Gastrocnemius medialis (tissue), 4 donors: ENCODE measurements around the gene ZNF816. TPM values are rescaled to one million over a fixed set of nuclear protein-coding genes. Genes with fewer than 3 reads are reported as not detected.
A peak's percentile ranks its signal among the peaks of the same experiment; 100 is the strongest.

Experiments
- ATAC-seq, 2 donors: fragments of 150-250 bp; one replicate each; pipeline ENCODE4 v1.9.1; 2016
- DNase-seq, 2 donors: peaks; one replicate each; pipeline ENCODE4 v3.0.0-alpha.2; 2019
- H3K27ac ChIP-seq, 4 donors: fragments of 200-600 bp; sonication (generic); 1 replicate in 1 of 4; 2 replicates in 3 of 4; pipeline ENCODE4 v1.5.1; 2016 to 2018; ENCODE audit warnings: mild to moderate bottlenecking in 2 of 4, moderate library complexity in 1 of 4
- H3K27me3 ChIP-seq, 3 donors: fragments of 200-600 bp; sonication (generic) in 2 of 3; 1 replicate in 1 of 3; 2 replicates in 2 of 3; pipeline versions ENCODE4 v1.5.1 to v1.6.0; 2016 to 2019; ENCODE audit warnings: mild to moderate bottlenecking in 1 of 3, moderate library complexity in 1 of 3
- H3K36me3 ChIP-seq, 2 donors: fragments of 200-600 bp; sonication (generic) in 1 of 2; one replicate each; pipeline ENCODE4 v1.5.1; 2017 to 2018
- H3K4me1 ChIP-seq, 2 donors: fragments of 200-600 bp; sonication (generic) in 1 of 2; one replicate each; pipeline ENCODE4 v1.5.1; 2016 to 2017; ENCODE audit warnings: mild to moderate bottlenecking in 2 of 2
- H3K4me3 ChIP-seq, 4 donors: fragments of 200-600 bp; sonication (generic) in 3 of 4; 1 replicate in 1 of 4; 2 replicates in 3 of 4; pipeline ENCODE4 v1.5.1; 2016 to 2019; ENCODE audit warnings: mild to moderate bottlenecking in 2 of 4
- H3K9me3 ChIP-seq, 3 donors: fragments of 200-600 bp; sonication (generic) in 2 of 3; 1 replicate in 1 of 3; 2 replicates in 2 of 3; pipeline ENCODE4 v1.5.1; 2016 to 2019
- POLR2A ChIP-seq, 2 donors: fragments of 450-650 bp; IDR thresholded peaks; one replicate each; pipeline ENCODE4 v1.6.1; 2017; ENCODE audit warnings: antibody characterized with exemption in 2 of 2, mild to moderate bottlenecking in 2 of 2, moderate library complexity in 2 of 2
- in situ Hi-C, 4 donors: fragments of 200-750 bp; cut with MboI; loops; one replicate each; pipeline versions ENCODE4 v1.15.0 to v1.8.0; 2017; ENCODE audit warnings: low sequenced_read_pairs in 4 of 4
- intact Hi-C: fragments of 100-400 bp; cut with DNase I; formaldehyde crosslinking; loops from one replicate; pipeline ENCODE4 v1.15.1; 2023; ENCODE audit warnings: low total_unique reads
- total RNA-seq, 4 donors: library from RNA; depleted of rRNA; stranded (reverse); fragments of >200 nt; gene quantifications; one replicate each; pipeline versions ENCODE4 v1.1.0 to v1.2.3, GENCODE V29; 2016
- TF ChIP-seq, protein P1 (sequence below), 5 experiments: fragments of 450-650 bp in 3 of 5; fragments of 200-600 bp in 2 of 5; sonication (generic) in 2 of 5; IDR thresholded peaks in 4 of 5; conservative IDR thresholded peaks in 1 of 5; 1 replicate in 4 of 5; 2 replicates in 1 of 5; pipeline ENCODE4 v1.5.1; 2016 to 2019; ENCODE audit warnings: antibody characterized with exemption in 5 of 5, mild to moderate bottlenecking in 3 of 5, moderate library complexity in 3 of 5

The ZNF816 gene
- total RNA-seq, 4 donors from 2014 or later, result 1.0 to 3.1 (median 1.6) TPM

DNA sequence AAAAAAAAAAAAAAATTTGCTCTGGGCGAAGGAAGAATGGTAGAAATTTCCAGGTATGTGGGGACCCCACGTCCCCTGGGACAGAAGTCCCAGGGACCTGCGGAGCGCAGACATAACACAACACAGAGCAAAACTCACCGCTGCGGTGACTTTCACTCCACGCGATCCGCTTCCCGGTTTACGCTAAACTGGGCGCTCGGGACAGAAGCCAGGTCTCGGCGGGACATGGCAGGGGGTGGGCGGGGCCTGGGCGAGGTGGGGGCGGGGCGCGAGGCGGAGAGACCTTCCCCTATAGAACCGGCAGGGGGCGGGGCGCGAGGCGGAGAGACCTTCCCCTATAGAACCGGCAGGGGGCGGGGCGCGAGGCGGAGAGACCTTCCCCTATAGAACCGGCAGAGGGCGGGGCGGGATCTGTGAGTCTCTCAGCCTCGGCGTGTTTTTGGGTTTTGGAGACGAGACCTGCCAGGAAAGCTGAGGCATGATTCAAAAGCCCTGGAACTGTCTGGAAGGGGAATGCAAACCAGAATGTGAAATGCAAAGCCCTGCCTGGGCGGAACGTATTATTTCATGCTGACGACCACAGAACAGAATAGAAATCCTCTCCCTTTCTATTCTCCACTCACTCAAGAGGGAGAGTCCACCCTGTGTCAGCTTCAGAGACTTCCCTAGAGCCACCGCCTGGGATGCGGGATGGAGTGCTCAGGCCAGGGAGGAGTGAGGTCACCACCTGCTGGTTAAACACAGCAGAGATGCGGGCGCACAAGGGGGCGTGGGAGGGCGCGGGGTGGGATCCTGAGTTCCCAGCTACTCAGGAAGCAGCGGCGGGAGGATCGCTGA lies 30.9 kb upstream of the ZNF816 start:
- H3K27ac ChIP-seq, result peak overlapping the region; percentile 30 to 61 (median 49)
- no peak for TF ChIP-seq POLR2A (IDR thresholded peaks at IDR 0.05)
- TF ChIP-seq, protein P1, sequence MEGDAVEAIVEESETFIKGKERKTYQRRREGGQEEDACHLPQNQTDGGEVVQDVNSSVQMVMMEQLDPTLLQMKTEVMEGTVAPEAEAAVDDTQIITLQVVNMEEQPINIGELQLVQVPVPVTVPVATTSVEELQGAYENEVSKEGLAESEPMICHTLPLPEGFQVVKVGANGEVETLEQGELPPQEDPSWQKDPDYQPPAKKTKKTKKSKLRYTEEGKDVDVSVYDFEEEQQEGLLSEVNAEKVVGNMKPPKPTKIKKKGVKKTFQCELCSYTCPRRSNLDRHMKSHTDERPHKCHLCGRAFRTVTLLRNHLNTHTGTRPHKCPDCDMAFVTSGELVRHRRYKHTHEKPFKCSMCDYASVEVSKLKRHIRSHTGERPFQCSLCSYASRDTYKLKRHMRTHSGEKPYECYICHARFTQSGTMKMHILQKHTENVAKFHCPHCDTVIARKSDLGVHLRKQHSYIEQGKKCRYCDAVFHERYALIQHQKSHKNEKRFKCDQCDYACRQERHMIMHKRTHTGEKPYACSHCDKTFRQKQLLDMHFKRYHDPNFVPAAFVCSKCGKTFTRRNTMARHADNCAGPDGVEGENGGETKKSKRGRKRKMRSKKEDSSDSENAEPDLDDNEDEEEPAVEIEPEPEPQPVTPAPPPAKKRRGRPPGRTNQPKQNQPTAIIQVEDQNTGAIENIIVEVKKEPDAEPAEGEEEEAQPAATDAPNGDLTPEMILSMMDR (IDR thresholded peaks at IDR 0.05 in 4 of 5, conservative IDR thresholded peaks at IDR 0.05 in 1 of 5), result peak in 2 of 5 experiments; percentile 59 to 66
- intact Hi-C loops, result loop anchor here (2.0 kb wide), 1 partner anchor 31 kb away; the partner anchor contains the start of gene ZNF816

DNA sequence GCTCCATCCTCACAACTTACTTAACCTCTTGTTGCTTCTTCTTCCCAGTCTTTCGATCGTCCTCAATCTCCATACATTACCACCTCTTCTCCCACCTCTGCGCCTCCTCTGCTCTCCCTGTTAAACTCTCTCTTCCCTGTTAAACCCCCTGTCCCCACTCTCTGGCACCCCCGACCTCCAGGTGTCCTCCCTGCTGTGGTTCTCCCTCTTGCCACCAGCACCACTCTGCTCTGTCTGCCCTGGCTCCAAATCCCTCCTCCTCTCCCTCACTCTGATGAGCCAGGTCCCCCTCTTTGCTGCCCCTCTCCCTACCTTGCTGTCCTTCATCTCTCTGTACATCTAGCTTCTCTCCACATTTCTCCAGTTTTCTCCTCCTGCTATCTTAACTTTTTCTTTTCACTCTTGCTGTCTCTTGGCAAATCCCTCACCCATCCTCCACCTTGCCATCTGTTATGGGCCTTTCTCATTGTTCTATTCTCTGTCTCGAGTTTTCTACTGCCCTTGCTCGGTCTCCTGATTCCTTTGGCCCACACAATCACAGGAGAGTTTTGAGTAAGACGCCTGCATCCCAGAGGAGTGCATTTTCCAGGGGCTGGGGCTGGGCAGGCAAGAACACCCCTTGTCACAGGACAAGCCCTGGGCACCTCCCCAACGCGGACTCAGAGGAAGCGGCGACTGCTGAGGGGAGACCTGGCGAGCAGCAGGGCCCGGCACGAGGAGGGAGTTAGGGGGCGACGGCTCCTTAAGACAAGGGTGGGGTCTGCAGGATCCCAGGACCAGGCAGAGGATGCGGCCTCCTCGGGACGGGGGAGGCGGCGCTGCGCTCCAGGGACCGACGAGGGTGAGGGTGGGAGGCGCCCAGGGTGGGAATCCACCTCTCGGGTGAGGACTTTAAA lies 29.7 kb upstream of the ZNF816 start:
- peak overlapping the region; percentile 47 to 59 (median 56) for H3K4me3 ChIP-seq
- intact Hi-C loops (loop anchor here (2.0 kb wide), 1 partner anchor 30 kb away; the partner anchor contains the start of gene ZNF816), in situ Hi-C loops (no loop called here)
- TF ChIP-seq, protein P1 (IDR thresholded peaks at IDR 0.05 in 4 of 5, conservative IDR thresholded peaks at IDR 0.05 in 1 of 5), result no peak
- no peak for TF ChIP-seq POLR2A (IDR thresholded peaks at IDR 0.05)
- no peaks in the 10 kb centered on the region for H3K36me3 ChIP-seq
- no peaks in the 10 kb centered on the region for H3K9me3 ChIP-seq
- DNase-seq, result no peak
- H3K27ac ChIP-seq, result peak overlapping the region; percentile 30 to 61 (median 49)
- ATAC-seq, result no peak
- H3K4me1 ChIP-seq, result peaks cover 0 to 9% of the 10 kb centered on the region in 2 donors
- peaks cover 0 to 8% (median 7%) of the 10 kb centered on the region in 3 donors for H3K27me3 ChIP-seq

More for the DNA sequence above, 30.9 kb upstream of the ZNF816 start:
- in situ Hi-C loops, result no loop called here
- Histone ChIP-seq H3K36me3 (no peaks in the 10 kb centered on the region), H3K4me1 (peaks cover 0 to 9% of the 10 kb centered on the region in 2 donors), H3K27me3 (peaks cover 0 to 8% (median 7%) of the 10 kb centered on the region in 3 donors), H3K4me3 (peak overlapping the region; percentile 47 to 59 (median 56)), H3K9me3 (no peaks in the 10 kb centered on the region)
- DNase-seq (peak; percentile 17 to 27), ATAC-seq (peak; percentile 39 to 52)

DNA sequence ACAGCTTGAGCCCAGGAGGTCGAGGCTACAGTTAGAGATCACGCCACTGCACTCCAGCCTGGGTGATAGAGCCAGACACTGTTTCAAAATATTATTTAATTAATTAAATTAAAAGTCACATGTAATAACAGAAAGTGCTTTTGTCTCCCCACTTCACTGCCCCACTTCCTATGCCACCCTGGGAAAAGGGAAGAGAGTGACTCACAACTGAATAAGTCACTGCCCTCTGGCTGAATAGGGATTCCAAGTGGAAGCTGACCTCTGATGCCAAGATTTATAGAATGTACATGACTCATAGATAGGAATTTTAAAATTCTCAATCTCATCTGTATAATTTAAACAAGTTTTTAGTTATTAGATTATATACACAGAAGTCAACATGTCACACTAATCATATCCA lies 28.8 kb upstream of the ZNF816 start:
- TF ChIP-seq POLR2A (IDR thresholded peaks at IDR 0.05), result no peak
- TF ChIP-seq, protein P1 (IDR thresholded peaks at IDR 0.05 in 4 of 5, conservative IDR thresholded peaks at IDR 0.05 in 1 of 5), result no peak
- ATAC-seq (no peak), DNase-seq (no peak)
- intact Hi-C loops (no loop called here), in situ Hi-C loops (no loop called here)
- no peak overlapping the region for H3K4me3 ChIP-seq
- H3K9me3 ChIP-seq, result no peaks in the 10 kb centered on the region
- peaks cover 0 to 9% of the 10 kb centered on the region in 2 donors for H3K4me1 ChIP-seq
- H3K27ac ChIP-seq, result no peak overlapping the region
- H3K36me3 ChIP-seq, result no peaks in the 10 kb centered on the region
- peaks cover 0 to 8% (median 7%) of the 10 kb centered on the region in 3 donors for H3K27me3 ChIP-seq

DNA sequence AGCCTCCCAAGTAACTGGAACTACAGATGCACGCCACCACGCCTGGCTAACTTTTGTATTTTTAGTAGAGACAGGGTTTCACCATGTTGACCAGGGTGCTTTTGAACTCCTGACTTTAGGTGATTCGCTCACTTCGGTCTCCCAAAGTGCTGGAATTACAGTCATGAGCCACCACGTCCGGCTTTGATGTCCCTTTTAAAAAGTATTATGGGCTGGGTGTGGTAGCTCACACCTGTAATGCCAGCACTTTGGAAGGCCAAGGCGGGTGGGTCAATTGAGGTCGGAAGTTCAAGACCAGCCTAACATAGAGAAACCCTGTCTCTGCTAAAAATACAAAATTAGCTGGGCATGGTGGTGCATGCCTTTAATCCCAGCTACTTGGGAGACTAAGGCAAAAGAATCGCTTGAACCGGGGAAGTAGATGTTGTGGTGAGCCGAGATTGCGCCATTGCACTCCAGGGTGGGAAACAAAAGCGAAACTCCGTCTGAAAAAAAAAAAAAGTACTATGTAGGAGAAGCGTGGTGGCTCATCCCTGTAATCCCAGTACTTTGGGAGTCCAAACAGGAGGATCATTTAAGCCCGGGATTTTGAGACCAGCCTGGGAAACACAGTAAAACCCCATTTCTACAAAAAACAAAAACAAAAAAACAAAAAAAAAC lies 28.2 kb upstream of the ZNF816 start:
- no peaks in the 10 kb centered on the region for H3K9me3 ChIP-seq
- H3K36me3 ChIP-seq, result peaks cover 0 to 2% of the 10 kb centered on the region in 2 donors
- H3K27me3 ChIP-seq, result peaks cover 0 to 8% (median 7%) of the 10 kb centered on the region in 3 donors
- DNase-seq, result no peak
- ATAC-seq, result no peak
- intact Hi-C loops (no loop called here), in situ Hi-C loops (no loop called here)
- no peak overlapping the region for H3K4me3 ChIP-seq
- no peak overlapping the region for H3K27ac ChIP-seq
- TF ChIP-seq POLR2A (IDR thresholded peaks at IDR 0.05), result no peak
- TF ChIP-seq, protein P1 (IDR thresholded peaks at IDR 0.05 in 4 of 5, conservative IDR thresholded peaks at IDR 0.05 in 1 of 5), result no peak
- H3K4me1 ChIP-seq, result peaks cover 0 to 9% of the 10 kb centered on the region in 2 donors
